ENCODE data around the gene DUSP1.

DNA sequence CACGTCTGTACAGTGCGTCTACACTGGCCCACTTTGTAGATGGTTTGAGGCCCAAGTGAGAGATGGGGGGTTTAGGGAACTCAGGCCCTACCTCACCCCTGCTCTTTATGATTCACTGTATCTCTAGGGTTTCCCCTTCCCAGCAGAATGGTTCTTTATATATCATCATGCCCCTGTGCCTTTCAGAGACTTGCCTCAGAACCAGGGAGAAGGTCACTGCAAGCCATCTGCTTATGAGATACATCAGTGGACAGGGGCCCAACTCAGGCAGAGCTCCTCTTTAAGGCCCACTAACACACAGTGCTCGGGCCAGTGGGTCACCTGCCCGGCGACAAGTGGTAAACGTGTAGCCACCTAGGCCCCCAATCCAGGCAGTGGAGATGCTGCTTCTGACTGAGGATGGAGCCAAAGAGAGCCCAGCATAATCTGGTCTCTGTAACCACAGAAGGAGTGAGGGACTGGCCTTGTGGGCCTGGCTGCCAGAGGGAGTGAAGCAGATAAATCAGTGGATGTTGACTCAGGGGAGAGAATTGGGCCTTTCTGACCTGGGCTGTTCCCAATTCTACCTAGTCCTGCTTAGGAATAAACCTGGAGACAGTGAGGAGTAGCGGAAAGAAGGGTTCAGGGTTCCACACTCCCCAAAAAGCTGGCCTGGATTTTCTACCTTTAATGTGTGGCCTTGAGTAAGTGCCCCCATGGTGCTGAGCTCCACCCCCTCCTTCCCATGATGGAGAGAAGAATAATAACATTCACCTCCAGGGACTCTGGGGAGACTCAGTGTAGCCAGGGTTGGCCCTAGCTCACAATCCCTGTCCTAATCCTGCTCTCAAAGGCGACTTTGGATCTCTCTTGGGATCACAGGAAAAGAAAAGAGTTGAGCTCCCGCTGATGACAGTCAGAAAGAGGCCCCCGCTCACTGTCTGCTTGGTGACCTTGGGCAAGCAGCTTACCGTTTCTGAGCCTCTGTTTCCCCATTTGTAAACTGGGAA lies 2.8 kb upstream of the DUSP1 start:
- no peak for TF ChIP-seq SP1 (IDR thresholded peaks at IDR 0.05)
- TF ChIP-seq NFRKB (IDR thresholded peaks at IDR 0.05): no peak
- no peak for TF ChIP-seq SUZ12 (IDR thresholded peaks at IDR 0.05)
- no peak for TF ChIP-seq HDGF (IDR thresholded peaks at IDR 0.05; ENCODE audit: borderline replicate concordance)
- TF ChIP-seq BHLHE40 (IDR thresholded peaks at IDR 0.05; ENCODE audit: borderline replicate concordance): no peak
- TF ChIP-seq ARNT (IDR thresholded peaks at IDR 0.05): no peak
- TF ChIP-seq FOXA1 (IDR thresholded peaks at IDR 0.05): no peak

All from HEK293T (cell line).